GM12878 (cell line): ENCODE results near the gene SKAP1. TPM values are rescaled to one million over a fixed set of nuclear protein-coding genes. Genes with fewer than 3 reads are reported as not detected.
A peak's percentile ranks its signal among the peaks of the same experiment; 100 is the strongest.

ENCODE experiments used
- E4F1 ChIP-seq: fragments of 450-650 bp; IDR thresholded peaks from 2 replicates; pipeline ENCODE4 v1.6.1; 2018; ENCODE audit warnings: borderline replicate concordance, mild to moderate bottlenecking; ENCODE audit not compliant: partially characterized antibody
- EP300 ChIP-seq, 2 experiments: fragments of 150-350 bp in 1 of 2; IDR thresholded peaks; 2 replicates each; pipeline ENCODE4 v1.6.1; 2011 to 2012; ENCODE audit warnings: low read depth in 2 of 2, low read length in 2 of 2, borderline replicate concordance in 1 of 2, improper control_type of control experiment in 1 of 2, inconsistent platforms in 1 of 2; ENCODE audit not compliant: control insufficient read depth in 1 of 2
- NR2C2 ChIP-seq: IDR thresholded peaks from 2 replicates; pipeline ENCODE4 v1.6.1; 2011; ENCODE audit warnings: borderline replicate concordance, low read depth; ENCODE audit not compliant: control insufficient read depth, insufficient read length
- PML ChIP-seq: IDR thresholded peaks from 2 replicates; pipeline ENCODE4 v1.6.1; 2012; ENCODE audit warnings: low read length, inconsistent platforms
- POLR2AphosphoS5 ChIP-seq: IDR thresholded peaks from 2 replicates; pipeline ENCODE4 v1.6.1; 2011; ENCODE audit warnings: mild to moderate bottlenecking, low read length, inconsistent platforms
- SREBF1 ChIP-seq: IDR thresholded peaks from 2 replicates; pipeline ENCODE4 v1.6.1; 2012; ENCODE audit warnings: mild to moderate bottlenecking, low read length
- SUPT20H ChIP-seq: IDR thresholded peaks from 2 replicates; pipeline ENCODE4 v1.6.1; 2011; ENCODE audit warnings: low read depth, mild to moderate bottlenecking, low read length, moderate library complexity, borderline replicate concordance; ENCODE audit not compliant: control insufficient read depth
- polyA plus RNA-seq, 11 experiments: library from polyadenylated mRNA; depleted of rRNA in 4 of 11; unstranded in 6 of 11; stranded (reverse) in 5 of 11; fragments of >200 nt; fragmentation: Nextera tagmentation in 4 of 11; fragmentation: Illumina TruSeq in 1 of 11; extraction: Ambion mirVana in 4 of 11; extraction: Trizol in 1 of 11; gene quantifications; 1 replicate in 1 of 11; 2 replicates in 10 of 11; pipeline versions ENCODE4 v1.2.1 to v1.2.3, GENCODE V29; 2011 to 2016; ENCODE audit warnings: inconsistent platforms in 2 of 11, missing spikeins in 2 of 11, low read depth in 1 of 11
- total RNA-seq, 4 experiments: library from RNA; depleted of rRNA in 3 of 4; stranded (reverse); fragments of >200 nt in 3 of 4; fragmentation: Illumina TruSeq in 1 of 4; extraction: Trizol in 1 of 4; gene quantifications; 2 replicates each; pipeline versions ENCODE4 v1.2.1 to v1.2.3, GENCODE V29; 2013 to 2021

The SKAP1 gene
- total and polyA plus RNA-seq, 10 of the 15 experiments (the other 5 are each of a cell fraction or from before 2014, with no cell fraction given) = 17.1 to 97.6 (median 35.9) TPM

DNA sequence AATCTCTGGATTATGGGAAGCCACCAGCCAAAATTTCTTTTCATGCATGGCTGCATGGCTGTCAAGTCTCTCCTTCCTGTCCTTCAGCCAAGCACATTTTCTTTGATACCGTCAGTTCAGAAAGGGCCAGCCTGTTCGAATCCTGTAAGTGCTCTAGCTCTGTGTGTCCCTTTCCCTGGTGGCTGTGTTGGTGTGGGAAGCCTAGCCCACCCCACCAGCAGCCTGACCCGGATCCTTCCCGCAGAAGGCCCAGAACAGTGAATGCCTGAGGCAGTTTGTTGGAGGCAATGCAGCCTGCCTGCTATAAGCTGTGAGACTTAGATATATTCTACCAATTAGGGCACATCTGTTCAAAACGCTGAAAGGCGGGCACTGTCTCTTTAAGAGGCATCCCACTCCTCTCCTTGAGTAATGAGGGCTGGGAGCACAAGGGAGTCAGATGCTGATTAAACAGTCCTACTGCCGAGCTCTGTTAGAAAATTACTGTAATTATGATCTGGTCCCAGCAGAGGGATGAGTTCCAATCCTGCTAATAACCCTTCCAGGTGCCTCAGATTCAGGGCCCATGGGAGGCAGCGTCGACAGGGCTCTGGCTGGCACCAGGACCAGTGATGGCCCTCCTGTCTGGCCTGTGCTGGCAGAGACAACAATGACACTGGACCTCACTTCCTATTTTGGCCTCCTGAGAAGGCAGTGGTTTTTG lies 304.0 kb downstream of the SKAP1 start (continued):
- no peak for TF ChIP-seq E4F1
- no peak for TF ChIP-seq SREBF1
- TF ChIP-seq SUPT20H = no peak
- TF ChIP-seq NR2C2 = no peak
- TF ChIP-seq EP300 (IDR thresholded peaks at IDR 0.05; ENCODE audit: borderline replicate concordance in 1 of 2, control insufficient read depth in 1 of 2, low read depth in 2 of 2, low read length in 2 of 2) = no peak
- peak; percentile 50; the same call in 1 of the 2 replicates for TF ChIP-seq POLR2AphosphoS5
- peak; percentile 55; the same call in 1 of the 2 replicates for TF ChIP-seq PML
- TF ChIP-seq, all 136 proteins: peak for 3
